GM19193 (cell line): ENCODE results near the gene SELENOW.

ENCODE experiments used
- POLR2A ChIP-seq: IDR thresholded peaks from 4 replicates; pipeline ENCODE4 v1.6.1; 2011; ENCODE audit not compliant: insufficient read depth, insufficient read length; ENCODE audit errors: extremely low read depth

The SELENOW gene

GRCh38 chr19:47778049-47778953 lies at the start of gene SELENOW:
SELENOW (plus strand) TSS chr19:47778703; CDS start chr19:47778786, 83 bp downstream.
- TF ChIP-seq POLR2A, result peak; percentile 98

DNA sequence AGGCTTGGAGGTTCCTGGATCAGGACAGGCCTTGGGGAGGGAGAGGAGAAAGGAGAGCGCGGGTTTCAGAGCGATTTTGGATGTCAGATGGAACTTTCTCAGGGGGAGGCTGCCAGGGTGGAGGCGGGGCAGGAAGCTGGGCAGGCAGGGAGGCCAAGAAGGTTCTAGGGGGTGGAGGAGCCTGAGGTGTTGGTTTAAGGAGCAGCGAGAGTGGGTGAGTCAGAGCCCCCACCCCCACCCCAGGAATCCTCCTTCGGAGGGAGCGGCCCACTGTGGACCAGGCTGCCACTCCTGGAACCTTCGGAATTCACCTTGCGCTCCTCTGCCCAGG lies 49.1 kb upstream of the SELENOW start:
- no peak for TF ChIP-seq POLR2A

- no peak for TF ChIP-seq POLR2A
Observed at GRCh38 chr19:47729799-47730520, 48.5 kb upstream of the SELENOW start.

GRCh38 chr19:47730521-47730889 lies 48.0 kb upstream of the SELENOW start:
- no peak for TF ChIP-seq POLR2A

DNA sequence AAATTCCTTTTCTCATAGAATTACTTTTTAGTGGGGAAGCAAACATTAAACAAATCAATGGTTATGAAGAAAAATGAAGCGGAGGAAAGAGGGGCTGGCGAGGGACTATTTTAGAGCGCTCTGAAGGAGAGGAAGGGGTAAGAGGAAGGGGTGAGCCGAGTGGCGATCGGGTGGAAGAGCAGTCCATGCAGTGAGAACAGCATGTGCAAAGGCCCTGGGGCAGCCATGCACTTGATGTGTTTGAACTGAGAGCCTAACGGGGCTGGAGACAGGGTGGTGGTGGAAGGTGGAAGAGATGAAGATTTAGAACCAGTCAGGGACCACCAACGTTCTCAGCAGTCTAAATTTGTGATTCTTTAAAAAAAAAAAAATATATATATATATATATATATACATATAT lies 47.6 kb upstream of the SELENOW start:
- TF ChIP-seq POLR2A, result no peak

DNA sequence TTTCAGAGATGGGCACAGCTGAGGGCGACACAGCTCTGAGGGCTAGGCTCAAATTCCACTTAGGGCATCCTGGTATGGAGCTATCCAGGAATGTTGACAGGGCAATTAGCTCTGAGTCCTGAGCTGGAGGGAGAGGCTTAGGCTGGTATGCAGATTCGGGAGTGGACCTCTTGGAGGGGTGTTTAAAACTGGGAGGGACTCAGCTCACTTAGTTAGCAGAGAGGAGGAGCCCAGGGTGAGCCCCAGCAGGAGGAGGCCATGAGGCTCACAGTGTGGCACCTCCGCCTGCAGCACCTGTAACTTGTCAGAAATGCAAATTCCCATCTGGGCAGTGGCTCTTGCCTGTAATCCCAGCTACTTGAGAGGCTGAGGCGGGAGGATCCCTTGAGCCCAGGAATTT lies 43.4 kb upstream of the SELENOW start:
- TF ChIP-seq POLR2A, result no peak

GRCh38 chr19:47740866-47741519 lies 37.5 kb upstream of the SELENOW start:
- no peak for TF ChIP-seq POLR2A

- TF ChIP-seq POLR2A, result no peak
Observed at GRCh38 chr19:47741544-47742140, 36.9 kb upstream of the SELENOW start.

DNA sequence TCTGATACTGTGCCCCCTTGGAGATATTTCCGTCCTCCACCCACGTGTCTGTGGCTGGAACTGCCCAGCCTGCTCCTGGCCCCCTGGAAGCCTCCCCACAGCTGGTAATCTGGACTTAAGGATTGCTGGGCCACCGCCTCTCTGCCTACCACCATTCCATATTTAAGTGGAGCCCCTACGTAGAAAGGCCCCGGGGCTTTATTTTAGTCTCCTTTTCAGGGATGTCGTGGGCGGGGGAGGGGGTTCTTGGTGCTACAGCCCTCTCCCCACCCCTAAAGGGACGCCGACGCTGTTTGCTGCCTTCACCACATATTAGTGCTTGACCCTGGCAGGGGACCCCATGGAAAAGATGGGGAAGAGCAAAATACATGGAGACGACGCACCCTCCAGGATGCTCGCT lies 35.9 kb upstream of the SELENOW start:
- no peak for TF ChIP-seq POLR2A

GRCh38 chr19:47745010-47745901 lies 33.2 kb upstream of the SELENOW start, which contains the start of gene NOP53:
NOP53 (plus strand) TSS chr19:47745546; CDS start chr19:47745560, 14 bp downstream.
- peak; percentile 97 for TF ChIP-seq POLR2A

DNA sequence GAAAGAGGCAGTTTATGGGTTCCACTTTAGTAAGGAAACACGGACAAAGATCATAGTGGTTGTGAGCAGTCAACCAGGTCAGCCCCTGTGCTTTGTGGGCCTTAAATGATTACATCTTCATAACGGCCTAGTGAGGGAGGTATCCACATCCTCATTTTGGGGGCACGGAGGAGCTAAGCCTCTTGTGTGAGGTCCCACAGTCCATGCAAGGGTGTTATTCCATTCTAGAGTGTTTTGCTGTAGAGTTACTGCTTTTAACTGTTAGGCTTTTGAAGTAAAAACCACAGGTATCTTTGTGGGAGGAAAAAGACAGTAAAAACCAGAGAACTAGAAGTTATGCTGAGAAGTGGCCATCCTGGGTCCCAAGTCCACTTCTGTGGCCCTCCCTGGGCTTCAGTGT lies 29.2 kb upstream of the SELENOW start:
- TF ChIP-seq POLR2A, result no peak

DNA sequence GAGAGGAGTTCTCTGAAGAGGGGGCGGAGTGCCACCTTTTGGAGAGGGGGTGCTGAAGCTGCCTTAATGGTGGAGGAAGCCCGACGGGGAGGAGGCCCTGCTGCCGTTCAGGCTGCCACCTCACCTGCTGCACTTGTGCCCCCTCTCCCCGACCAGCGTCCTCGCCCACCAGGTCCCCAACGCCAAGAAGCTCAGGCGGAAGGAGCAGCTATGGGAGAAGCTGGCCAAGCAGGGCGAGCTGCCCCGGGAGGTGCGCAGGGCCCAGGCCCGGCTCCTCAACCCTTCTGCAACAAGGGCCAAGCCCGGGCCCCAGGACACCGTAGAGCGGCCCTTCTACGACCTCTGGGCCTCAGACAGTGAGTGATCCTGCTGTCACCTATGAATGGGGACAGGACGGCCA lies 27.8 kb upstream of the SELENOW start:
- TF ChIP-seq POLR2A, result no peak

GRCh38 chr19:47752440-47753211 lies 25.9 kb upstream of the SELENOW start:
- no peak for TF ChIP-seq POLR2A

GRCh38 chr19:47754206-47755064 lies 24.1 kb upstream of the SELENOW start:
- no peak for TF ChIP-seq POLR2A
